DOHH2 (cell line): ENCODE results near the gene WDR18.

ENCODE experiments used
- H3F3A ChIP-seq: fragments of 200-600 bp; sonication (generic), shearing (Covaris generic); 2 replicates; pipeline ENCODE4 v1.6.0; 2016; ENCODE audit warnings: antibody characterized with exemption, mild to moderate bottlenecking; ENCODE audit not compliant: control insufficient read depth, insufficient read depth
- H3K27ac ChIP-seq: fragments of 200-600 bp; sonication (generic); 2 replicates; pipeline ENCODE4 v1.5.1; 2014; ENCODE audit warnings: low read depth, mild to moderate bottlenecking, low read length, moderate library complexity
- H3K27me3 ChIP-seq: fragments of 200-600 bp; sonication (generic); 2 replicates; pipeline ENCODE4 v1.6.1; 2014; ENCODE audit warnings: mild to moderate bottlenecking, low read length, mixed read lengths; ENCODE audit not compliant: control insufficient read depth
- H3K36me3 ChIP-seq: fragments of 200-600 bp; sonication (generic); 2 replicates; pipeline ENCODE4 v1.6.1; 2014; ENCODE audit warnings: mild to moderate bottlenecking, low read length, moderate library complexity, mixed read lengths; ENCODE audit not compliant: control insufficient read depth
- H3K4me1 ChIP-seq: fragments of 200-600 bp; sonication (generic); 2 replicates; pipeline ENCODE4 v1.6.1; 2014; ENCODE audit warnings: mild to moderate bottlenecking, low read length, mixed read lengths; ENCODE audit not compliant: control insufficient read depth
- H3K4me2 ChIP-seq: fragments of 200-600 bp; sonication (generic); 2 replicates; pipeline ENCODE4 v1.6.0; 2014; ENCODE audit warnings: mild to moderate bottlenecking, low read length, moderate library complexity
- H3K4me3 ChIP-seq: fragments of 200-600 bp; sonication (generic); 2 replicates; pipeline ENCODE4 v1.5.1; 2014; ENCODE audit warnings: mild to moderate bottlenecking, low read length, mixed read lengths
- H3K79me2 ChIP-seq: fragments of 200-600 bp; sonication (generic); 2 replicates; pipeline ENCODE4 v1.6.1; 2014; ENCODE audit warnings: mild to moderate bottlenecking, low read length, mixed read lengths; ENCODE audit not compliant: control insufficient read depth
- H3K9me2 ChIP-seq: fragments of 200-600 bp; sonication (generic); replicated peaks from 2 replicates; pipeline ENCODE4 v1.6.1; 2014; ENCODE audit warnings: mild to moderate bottlenecking, low read length, mixed read lengths; ENCODE audit not compliant: control insufficient read depth
- H3K9me3 ChIP-seq: fragments of 200-600 bp; sonication (generic); 2 replicates; pipeline ENCODE4 v1.6.1; 2014; ENCODE audit warnings: antibody characterized with exemption, low read length, mixed read lengths; ENCODE audit not compliant: control insufficient read depth, insufficient read depth
- H4K20me1 ChIP-seq: fragments of 200-600 bp; sonication (generic); 2 replicates; pipeline ENCODE4 v1.6.0; 2014; ENCODE audit warnings: low read depth, mild to moderate bottlenecking, antibody characterized with exemption, low read length, moderate library complexity; ENCODE audit not compliant: control insufficient read depth, insufficient read depth
- EZH2phosphoT487 ChIP-seq: fragments of 200-600 bp; sonication (generic); IDR thresholded peaks from 2 replicates; pipeline ENCODE4 v1.6.1; 2017; ENCODE audit warnings: borderline replicate concordance, mild to moderate bottlenecking, antibody characterized with exemption, low read length, moderate library complexity, mixed read lengths
- TF ChIP-seq, protein P1 (sequence below): fragments of 200-600 bp; sonication (generic); IDR thresholded peaks from one replicate; pipeline ENCODE4 v1.5.1; 2014; ENCODE audit warnings: antibody characterized with exemption, mild to moderate bottlenecking, low read depth, low read length; ENCODE audit not compliant: poor library complexity, severe bottlenecking

WDR18 gene

GRCh38 chr19:976476-976875 is 7.7 kb upstream of the WDR18 start:
- TF ChIP-seq EZH2phosphoT487: no peak
- TF ChIP-seq, protein P1, sequence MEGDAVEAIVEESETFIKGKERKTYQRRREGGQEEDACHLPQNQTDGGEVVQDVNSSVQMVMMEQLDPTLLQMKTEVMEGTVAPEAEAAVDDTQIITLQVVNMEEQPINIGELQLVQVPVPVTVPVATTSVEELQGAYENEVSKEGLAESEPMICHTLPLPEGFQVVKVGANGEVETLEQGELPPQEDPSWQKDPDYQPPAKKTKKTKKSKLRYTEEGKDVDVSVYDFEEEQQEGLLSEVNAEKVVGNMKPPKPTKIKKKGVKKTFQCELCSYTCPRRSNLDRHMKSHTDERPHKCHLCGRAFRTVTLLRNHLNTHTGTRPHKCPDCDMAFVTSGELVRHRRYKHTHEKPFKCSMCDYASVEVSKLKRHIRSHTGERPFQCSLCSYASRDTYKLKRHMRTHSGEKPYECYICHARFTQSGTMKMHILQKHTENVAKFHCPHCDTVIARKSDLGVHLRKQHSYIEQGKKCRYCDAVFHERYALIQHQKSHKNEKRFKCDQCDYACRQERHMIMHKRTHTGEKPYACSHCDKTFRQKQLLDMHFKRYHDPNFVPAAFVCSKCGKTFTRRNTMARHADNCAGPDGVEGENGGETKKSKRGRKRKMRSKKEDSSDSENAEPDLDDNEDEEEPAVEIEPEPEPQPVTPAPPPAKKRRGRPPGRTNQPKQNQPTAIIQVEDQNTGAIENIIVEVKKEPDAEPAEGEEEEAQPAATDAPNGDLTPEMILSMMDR: no peak
- H3K36me3 ChIP-seq: no peaks in the 10 kb centered on the region

DNA sequence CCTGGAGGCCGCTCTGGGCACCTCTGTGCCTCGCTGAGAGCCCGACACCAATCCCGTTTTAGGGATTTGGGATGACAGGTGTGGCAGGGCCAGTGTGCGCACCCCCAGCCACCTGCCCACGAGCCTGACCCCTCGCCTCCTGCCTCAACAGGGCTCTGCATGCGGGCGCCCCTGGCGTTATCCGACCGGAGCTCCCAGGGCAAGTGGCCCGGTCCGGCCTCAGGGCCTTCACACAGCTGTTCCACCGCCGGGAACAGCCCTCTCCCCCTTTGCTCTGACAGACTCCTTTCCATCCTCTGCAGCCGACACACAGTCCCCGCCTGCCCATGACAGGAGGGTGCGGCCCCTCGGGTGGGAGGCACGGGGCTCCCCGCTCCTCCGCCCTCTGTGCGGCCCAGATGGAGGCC is 7.1 kb upstream of the WDR18 start:
- no peaks in the 10 kb centered on the region for H3K79me2 ChIP-seq
- H3F3A ChIP-seq: no peaks in the 10 kb centered on the region
- H3K9me3 ChIP-seq: no peaks in the 10 kb centered on the region
- H3K27me3 ChIP-seq: peaks cover 13% of the 10 kb centered on the region
- no peak overlapping the region for H3K4me3 ChIP-seq
- TF ChIP-seq, protein P1: no peak
- no peak for TF ChIP-seq EZH2phosphoT487
- H3K36me3 ChIP-seq: no peaks in the 10 kb centered on the region
- no peak overlapping the region for H3K27ac ChIP-seq
- no peak overlapping the region for H3K4me2 ChIP-seq
- no peaks in the 10 kb centered on the region for H3K9me2 ChIP-seq
- no peaks in the 10 kb centered on the region for H3K4me1 ChIP-seq
- H4K20me1 ChIP-seq: no peaks in the 10 kb centered on the region

More at GRCh38 chr19:976476-976875, 7.7 kb upstream of the WDR18 start:
- H3K27ac ChIP-seq: no peak overlapping the region
- H3K9me3 ChIP-seq: peaks cover 4% of the 10 kb centered on the region
- no peak overlapping the region for H3K4me3 ChIP-seq
- H4K20me1 ChIP-seq: no peaks in the 10 kb centered on the region
- no peak overlapping the region for H3K4me2 ChIP-seq
- peaks cover 13% of the 10 kb centered on the region for H3K27me3 ChIP-seq
- no peaks in the 10 kb centered on the region for H3F3A ChIP-seq
- no peaks in the 10 kb centered on the region for H3K9me2 ChIP-seq
- no peaks in the 10 kb centered on the region for H3K79me2 ChIP-seq
- no peaks in the 10 kb centered on the region for H3K4me1 ChIP-seq

- Histone ChIP-seq H3K4me3 (no peak overlapping the region), H3K9me2 (no peaks in the 10 kb centered on the region), H3K36me3 (no peaks in the 10 kb centered on the region), H3K4me2 (no peak overlapping the region), H4K20me1 (no peaks in the 10 kb centered on the region), H3K4me1 (peaks cover 12% of the 10 kb centered on the region), H3K27ac (no peak overlapping the region), H3K9me3 (no peaks in the 10 kb centered on the region), H3F3A (peaks cover 4% of the 10 kb centered on the region), H3K27me3 (peaks cover 13% of the 10 kb centered on the region), H3K79me2 (peaks cover 2% of the 10 kb centered on the region)
- TF ChIP-seq, protein P1: no peak
- no peak for TF ChIP-seq EZH2phosphoT487
Observed at GRCh38 chr19:979318-979741, 4.8 kb upstream of the WDR18 start.
